Calu3 (cell line): ENCODE measurements around the gene PABPC1L. TPM values are rescaled to one million over a fixed set of nuclear protein-coding genes. Genes with fewer than 3 reads are reported as not detected.

ENCODE experiments used
- BruUV-seq: library from RNA; stranded (reverse); fragments of 400-500 nt; replicated peaks from 2 replicates; lab custom pipeline; 2021; lab: Mats Ljungman, UMichigan
- CTCF ChIA-PET: fragments of 300-600 bp; sonication (Branson Sonifier 250); formaldehyde crosslinking; loops from one replicate; lab custom pipeline; 2022; ENCODE audit warnings: antibody characterized with exemption; lab: Charles Lee
- DNase-seq: peaks from one replicate; pipeline ENCODE4 v3.0.0; 2022
- H3K27ac Mint-ChIP-seq: one replicate; pipeline ENCODE4 v1.8.0; 2022; ENCODE audit warnings: mixed read lengths; ENCODE audit not compliant: unreplicated experiment
- H3K27me3 Mint-ChIP-seq: one replicate; pipeline ENCODE4 v1.8.0; 2022; ENCODE audit warnings: mixed read lengths; ENCODE audit not compliant: unreplicated experiment
- H3K36me3 Mint-ChIP-seq: one replicate; pipeline ENCODE4 v1.8.0; 2022; ENCODE audit warnings: mild to moderate bottlenecking, moderate library complexity, mixed read lengths; ENCODE audit not compliant: insufficient read depth, unreplicated experiment
- H3K4me1 Mint-ChIP-seq: one replicate; pipeline ENCODE4 v1.8.0; 2022; ENCODE audit warnings: mild to moderate bottlenecking, low read depth, mixed read lengths; ENCODE audit not compliant: unreplicated experiment
- H3K4me3 Mint-ChIP-seq: one replicate; pipeline ENCODE4 v1.8.0; 2022; ENCODE audit warnings: mild to moderate bottlenecking, low read depth, moderate library complexity, mixed read lengths; ENCODE audit not compliant: unreplicated experiment
- H3K9me3 Mint-ChIP-seq: one replicate; pipeline ENCODE4 v1.8.0; 2022; ENCODE audit warnings: low read depth, mixed read lengths; ENCODE audit not compliant: unreplicated experiment
- intact Hi-C: fragments of 100-400 bp; cut with micrococcal nuclease; formaldehyde crosslinking; loops from one replicate; pipeline ENCODE4 v1.10.0; 2022; ENCODE audit not compliant: unreplicated experiment
- total RNA-seq: library from RNA; stranded (reverse); gene quantifications from 2 replicates; pipeline ENCODE4 v1.2.3, GENCODE V29; 2022
- TF ChIP-seq, protein P1 (sequence below): fragments of 200-600 bp; IDR thresholded peaks from one replicate; pipeline ENCODE4 v1.8.0; 2022; ENCODE audit warnings: antibody characterized with exemption; ENCODE audit not compliant: unreplicated experiment

Gene PABPC1L
- total RNA-seq, 1 experiment from 2014 or later, result 172 TPM

DNA sequence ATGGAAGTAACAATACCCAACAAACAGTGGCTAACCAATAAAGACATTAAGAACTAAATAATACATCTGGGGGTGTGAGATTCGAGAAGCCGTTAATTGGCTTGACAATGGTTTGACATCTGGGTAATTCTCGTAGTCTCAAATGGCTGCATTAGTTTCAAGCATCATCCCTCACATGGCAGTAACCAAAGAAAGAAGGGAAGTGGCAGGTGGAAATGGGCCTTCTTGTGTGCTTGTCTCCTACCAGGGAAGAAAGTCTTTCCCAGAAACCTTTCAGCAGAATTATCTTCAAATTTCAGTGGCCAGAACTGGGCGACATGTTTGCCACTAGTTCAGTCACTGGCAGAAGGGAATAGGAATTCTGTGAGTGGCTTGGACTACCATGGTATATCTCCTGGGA is 66.8 kb downstream of the PABPC1L start:
- TF ChIP-seq, protein P1, sequence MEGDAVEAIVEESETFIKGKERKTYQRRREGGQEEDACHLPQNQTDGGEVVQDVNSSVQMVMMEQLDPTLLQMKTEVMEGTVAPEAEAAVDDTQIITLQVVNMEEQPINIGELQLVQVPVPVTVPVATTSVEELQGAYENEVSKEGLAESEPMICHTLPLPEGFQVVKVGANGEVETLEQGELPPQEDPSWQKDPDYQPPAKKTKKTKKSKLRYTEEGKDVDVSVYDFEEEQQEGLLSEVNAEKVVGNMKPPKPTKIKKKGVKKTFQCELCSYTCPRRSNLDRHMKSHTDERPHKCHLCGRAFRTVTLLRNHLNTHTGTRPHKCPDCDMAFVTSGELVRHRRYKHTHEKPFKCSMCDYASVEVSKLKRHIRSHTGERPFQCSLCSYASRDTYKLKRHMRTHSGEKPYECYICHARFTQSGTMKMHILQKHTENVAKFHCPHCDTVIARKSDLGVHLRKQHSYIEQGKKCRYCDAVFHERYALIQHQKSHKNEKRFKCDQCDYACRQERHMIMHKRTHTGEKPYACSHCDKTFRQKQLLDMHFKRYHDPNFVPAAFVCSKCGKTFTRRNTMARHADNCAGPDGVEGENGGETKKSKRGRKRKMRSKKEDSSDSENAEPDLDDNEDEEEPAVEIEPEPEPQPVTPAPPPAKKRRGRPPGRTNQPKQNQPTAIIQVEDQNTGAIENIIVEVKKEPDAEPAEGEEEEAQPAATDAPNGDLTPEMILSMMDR, result no peak
- Mint-ChIP-seq H3K36me3 (peaks cover 46% of the 10 kb centered on the region), H3K27me3 (no peaks in the 10 kb centered on the region), H3K27ac (no peak overlapping the region), H3K4me3 (no peak overlapping the region), H3K4me1 (no peaks in the 10 kb centered on the region), H3K9me3 (no peaks in the 10 kb centered on the region)
- DNase-seq, result no peak
- intact Hi-C loops, result no loop called here
- BruUV-seq, result no TSS peak
- CTCF ChIA-PET, result no interaction called here

DNA sequence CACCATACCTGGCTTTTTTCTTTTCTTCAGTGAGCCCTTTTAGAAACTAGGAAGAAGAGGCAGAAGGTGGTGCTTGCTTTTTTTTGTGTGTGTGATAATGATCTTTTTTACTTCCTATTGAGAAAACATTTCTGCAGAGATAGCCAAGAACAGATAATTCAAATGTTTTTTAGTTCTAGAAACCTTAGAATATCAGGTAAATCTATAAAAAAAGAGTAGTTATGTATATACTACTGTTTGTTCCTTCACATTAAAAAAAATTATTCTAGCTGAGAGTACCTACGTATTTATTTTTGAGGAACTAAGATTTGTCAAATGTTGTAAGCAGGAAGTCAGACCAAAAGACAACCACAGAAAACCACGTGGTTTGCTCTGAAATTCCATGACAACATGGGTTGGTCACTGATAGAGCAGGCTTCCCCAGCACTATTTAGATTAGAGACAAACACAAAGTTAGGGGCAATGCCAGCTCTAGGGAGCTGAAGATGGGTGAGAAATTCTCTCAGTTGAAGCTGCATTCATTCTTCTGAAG is 69.3 kb downstream of the PABPC1L start:
- Mint-ChIP-seq H3K36me3 (peaks cover 47% of the 10 kb centered on the region), H3K9me3 (no peaks in the 10 kb centered on the region), H3K27me3 (no peaks in the 10 kb centered on the region), H3K4me3 (no peak overlapping the region), H3K4me1 (no peaks in the 10 kb centered on the region), H3K27ac (no peak overlapping the region)
- CTCF ChIA-PET, result interaction anchor here (1.4 kb wide), 1 partner anchor 34 kb away, joined by 3 read pairs; no protein-coding TSS in a partner anchor
- TF ChIP-seq, protein P1, result no peak
- peak; percentile 17 for DNase-seq
- no TSS peak for BruUV-seq
- intact Hi-C loops, result no loop called here

DNA sequence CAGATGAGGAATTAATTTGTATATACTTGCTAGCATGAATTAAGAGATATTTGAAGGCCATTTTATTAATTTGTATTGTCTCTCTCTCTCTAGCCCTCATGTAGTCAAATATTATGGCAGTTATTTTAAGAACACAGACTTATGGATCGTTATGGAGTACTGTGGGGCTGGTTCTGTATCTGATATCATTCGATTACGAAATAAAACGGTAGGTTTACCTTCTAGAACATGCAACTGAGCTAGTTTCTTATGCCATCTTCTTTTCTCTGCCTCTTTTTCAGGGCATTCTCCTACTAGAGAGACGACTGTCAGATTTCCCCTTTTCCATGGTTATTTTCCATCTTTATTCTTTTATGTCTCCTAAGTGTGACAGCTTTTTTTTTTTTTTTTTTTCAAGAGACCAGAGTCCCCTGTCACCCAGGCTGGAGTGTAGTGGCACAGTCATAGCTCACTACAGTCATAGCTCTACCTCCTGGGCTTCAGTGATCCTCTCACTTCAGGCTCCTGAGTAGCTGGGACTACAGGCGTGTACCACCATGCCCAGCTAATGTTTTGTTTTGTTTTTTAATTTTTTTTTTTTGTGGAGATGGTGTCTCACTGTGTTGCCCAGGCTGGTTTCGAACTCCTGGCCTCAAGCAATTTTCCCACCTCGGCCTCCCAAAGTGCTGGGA is 72.0 kb downstream of the PABPC1L start:
- Mint-ChIP-seq H3K27ac (no peak overlapping the region), H3K4me3 (no peak overlapping the region), H3K36me3 (peaks cover 43% of the 10 kb centered on the region), H3K4me1 (no peaks in the 10 kb centered on the region), H3K27me3 (no peaks in the 10 kb centered on the region), H3K9me3 (no peaks in the 10 kb centered on the region)
- intact Hi-C loops, result no loop called here
- BruUV-seq, result no TSS peak
- TF ChIP-seq, protein P1, result no peak
- DNase-seq, result no peak
- CTCF ChIA-PET, result interaction anchor here (0.6 kb wide), 1 partner anchor 14 kb away, joined by 3 read pairs; no protein-coding TSS in a partner anchor

DNA sequence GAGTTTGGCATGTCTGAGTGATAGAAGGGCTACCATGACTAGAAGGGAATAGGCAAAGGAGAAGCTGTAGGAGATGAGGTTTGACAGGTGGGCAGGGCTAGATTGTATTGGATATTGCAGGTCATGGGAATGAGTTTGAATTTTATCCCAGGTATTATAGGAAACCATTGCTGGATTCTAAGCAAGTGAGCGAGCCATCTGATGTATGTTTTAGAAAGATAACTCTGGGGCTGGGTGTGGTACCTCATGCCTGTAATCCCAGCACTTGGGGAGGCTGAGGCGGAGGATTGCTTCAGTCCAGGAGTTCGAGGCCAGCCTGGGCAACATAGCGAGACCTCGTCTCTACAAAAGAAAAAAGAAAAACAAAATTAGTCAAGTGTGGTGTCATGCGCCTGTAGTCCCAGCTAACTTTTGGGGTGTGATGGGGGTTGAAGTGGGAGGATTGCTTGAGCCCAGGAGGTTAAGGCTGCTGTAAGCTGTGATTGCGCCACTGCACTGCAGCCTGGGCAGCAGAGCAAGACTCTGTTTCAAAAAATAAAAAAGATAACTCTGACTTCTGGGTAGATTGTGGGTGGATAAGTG is 73.3 kb downstream of the PABPC1L start:
- Mint-ChIP-seq H3K36me3 (peaks cover 42% of the 10 kb centered on the region), H3K9me3 (no peaks in the 10 kb centered on the region), H3K27me3 (no peaks in the 10 kb centered on the region), H3K27ac (no peak overlapping the region), H3K4me1 (no peaks in the 10 kb centered on the region), H3K4me3 (no peak overlapping the region)
- TF ChIP-seq, protein P1, result no peak
- DNase-seq, result no peak
- no TSS peak for BruUV-seq
- CTCF ChIA-PET, result no interaction called here
- intact Hi-C loops, result no loop called here
